Breast epithelium (tissue), 4 donors: ENCODE measurements around the gene ZNF620. TPM values are rescaled to one million over a fixed set of nuclear protein-coding genes. Genes with fewer than 3 reads are reported as not detected.

Source experiments
- DNase-seq, 2 donors: peaks; one replicate each; pipeline ENCODE4 v3.0.0-alpha.2; 2019; ENCODE audit warnings: low spot score in 2 of 2
- H3K27ac ChIP-seq, 2 donors: fragments of 200-600 bp; sonication (generic) in 1 of 2; one replicate each; pipeline ENCODE4 v1.5.1; 2016 to 2019; ENCODE audit warnings: mild to moderate bottlenecking in 1 of 2
- H3K27me3 ChIP-seq, 2 donors: fragments of 200-600 bp; sonication (generic) in 1 of 2; one replicate each; pipeline versions ENCODE4 v1.5.1 to v1.6.0; 2017 to 2019; ENCODE audit warnings: control low read depth in 1 of 2, mild to moderate bottlenecking in 1 of 2
- H3K36me3 ChIP-seq: fragments of 200-600 bp; one replicate; pipeline ENCODE4 v1.5.1; 2019
- H3K4me1 ChIP-seq, 2 donors: fragments of 200-600 bp; sonication (generic); one replicate each; pipeline ENCODE4 v1.5.1; 2016 to 2019; ENCODE audit warnings: control low read depth in 1 of 2
- H3K4me3 ChIP-seq, 3 donors: fragments of 200-600 bp; sonication (generic); 1 replicate in 2 of 3; 2 replicates in 1 of 3; pipeline ENCODE4 v1.5.1; 2016 to 2019; ENCODE audit warnings: mild to moderate bottlenecking in 3 of 3, moderate library complexity in 2 of 3
- H3K9me3 ChIP-seq, 2 donors: fragments of 200-600 bp; sonication (generic) in 1 of 2; one replicate each; pipeline ENCODE4 v1.5.1; 2016 to 2019; ENCODE audit warnings: control low read depth in 1 of 2
- CTCF ChIP-seq, 3 donors: fragments of 450-650 bp; IDR thresholded peaks; one replicate each; pipeline ENCODE4 v1.5.1; 2016 to 2017; ENCODE audit warnings: antibody characterized with exemption in 3 of 3, mild to moderate bottlenecking in 3 of 3, moderate library complexity in 3 of 3
- POLR2A ChIP-seq: fragments of 450-650 bp; IDR thresholded peaks from one replicate; pipeline ENCODE4 v1.6.1; 2016; ENCODE audit warnings: antibody characterized with exemption, mild to moderate bottlenecking, moderate library complexity
- POLR2AphosphoS5 ChIP-seq, 3 donors: sonication (generic); formaldehyde crosslinking; IDR thresholded peaks; one replicate each; pipeline ENCODE4 v1.6.1; 2017; ENCODE audit warnings: antibody characterized with exemption in 3 of 3
- intact Hi-C: fragments of 100-400 bp; cut with DNase I; formaldehyde crosslinking; loops from one replicate; pipeline ENCODE4 v1.15.1; 2023; ENCODE audit warnings: low total_unique reads
- total RNA-seq, 3 donors: library from RNA; depleted of rRNA; stranded (reverse); fragments of >200 nt; gene quantifications; one replicate each; pipeline ENCODE4 v1.1.0, GENCODE V29; 2016

ZNF620 gene
- total RNA-seq, 3 donors from 2014 or later: 0.96 to 6.2 (median 4.1) TPM

DNA sequence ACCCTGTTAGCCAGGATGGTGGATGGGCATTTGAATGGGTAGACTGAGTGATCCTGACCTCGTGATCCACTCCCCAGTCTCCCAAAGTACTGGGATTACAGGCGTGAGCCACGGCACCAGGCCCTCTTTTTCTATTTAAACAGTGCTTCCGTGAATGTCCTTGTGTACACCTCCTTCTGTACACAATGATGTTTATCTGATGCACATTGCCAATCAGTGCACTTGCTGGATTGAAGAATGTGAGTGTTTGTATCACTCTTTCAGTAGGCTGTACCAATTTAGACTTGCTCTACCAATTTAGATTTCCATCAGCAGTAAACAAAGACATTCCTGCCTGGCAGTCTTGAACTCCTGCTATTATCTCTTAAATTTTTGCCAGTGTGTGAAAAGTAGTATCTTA is 37.8 kb upstream of the ZNF620 start:
- intact Hi-C loops: no loop called here
- Histone ChIP-seq H3K4me3 (no peak overlapping the region), H3K9me3 (no peaks in the 10 kb centered on the region), H3K4me1 (no peaks in the 10 kb centered on the region), H3K27ac (peak overlapping the region in 1 of 2 donors; percentile 21), H3K27me3 (no peaks in the 10 kb centered on the region), H3K36me3 (peaks cover 2% of the 10 kb centered on the region)
- TF ChIP-seq CTCF (IDR thresholded peaks at IDR 0.05) (no peak), POLR2AphosphoS5 (IDR thresholded peaks at IDR 0.05) (no peak), POLR2A (no peak)
- no peak for DNase-seq

DNA sequence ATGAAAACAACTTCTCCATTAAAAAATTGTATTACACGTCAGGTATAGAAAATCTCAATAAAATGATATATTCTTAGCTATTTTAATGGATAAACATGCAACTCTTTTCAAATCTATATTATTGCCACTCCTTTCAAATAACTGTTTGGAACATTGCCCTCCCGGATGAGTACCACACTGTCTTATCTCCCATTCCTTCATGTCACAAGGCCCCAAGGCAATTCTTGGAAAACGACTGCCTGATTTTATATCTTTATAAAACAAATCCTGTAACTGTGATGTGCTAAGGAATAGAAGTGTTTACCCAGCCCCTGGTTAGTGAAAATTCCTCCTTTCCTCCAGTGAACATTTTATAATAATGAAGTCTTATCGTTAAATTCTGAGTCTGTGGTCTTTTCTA is 35.1 kb upstream of the ZNF620 start:
- Histone ChIP-seq H3K36me3 (no peaks in the 10 kb centered on the region), H3K27ac (no peak overlapping the region), H3K4me1 (no peaks in the 10 kb centered on the region), H3K4me3 (no peak overlapping the region), H3K9me3 (no peaks in the 10 kb centered on the region), H3K27me3 (no peaks in the 10 kb centered on the region)
- TF ChIP-seq POLR2AphosphoS5 (IDR thresholded peaks at IDR 0.05) (no peak), CTCF (IDR thresholded peaks at IDR 0.05) (no peak), POLR2A (no peak)
- intact Hi-C loops: no loop called here
- no peak for DNase-seq

GRCh38 chr3:40476478-40477470 is 29.1 kb upstream of the ZNF620 start, which contains the start of gene ZNF619:
ZNF619 (plus strand) TSS chr3:40477122; CDS start chr3:40477980, 858 bp downstream.
- Histone ChIP-seq H3K36me3 (no peaks in the 10 kb centered on the region), H3K9me3 (no peaks in the 10 kb centered on the region), H3K27ac (peak within 1 kb of the TSS; percentile 78 to 79), H3K27me3 (no peaks in the 10 kb centered on the region), H3K4me3 (peak within 1 kb of the TSS; percentile 84 to 97 (median 89)), H3K4me1 (no peaks in the 10 kb centered on the region)
- intact Hi-C loops: no loop called here
- peak; percentile 53 to 74 for DNase-seq
- no peak for TF ChIP-seq POLR2A

DNA sequence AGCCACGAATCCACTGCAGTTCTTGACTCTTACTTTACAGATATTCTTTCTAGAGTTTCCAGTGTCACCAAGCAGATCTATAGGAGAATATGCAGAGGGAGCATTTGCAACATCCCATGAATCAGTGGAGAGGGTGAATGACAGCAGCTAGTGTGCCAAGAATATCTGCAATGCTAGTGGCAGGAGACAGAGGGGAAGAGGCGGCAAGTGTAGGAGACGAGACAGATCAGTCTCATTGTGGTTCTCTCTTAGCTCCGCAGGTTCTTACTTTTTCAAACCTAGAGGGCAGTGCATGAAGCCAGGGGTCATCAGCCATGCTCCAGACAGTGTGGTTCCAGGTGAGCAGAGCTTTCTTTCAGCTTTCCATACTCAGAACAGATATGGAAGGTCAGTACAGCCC is 28.2 kb upstream of the ZNF620 start:
- Histone ChIP-seq H3K36me3 (no peaks in the 10 kb centered on the region), H3K4me3 (peak overlapping the region; percentile 84 to 97 (median 89)), H3K27ac (no peak overlapping the region), H3K9me3 (no peaks in the 10 kb centered on the region), H3K4me1 (no peaks in the 10 kb centered on the region), H3K27me3 (no peaks in the 10 kb centered on the region)
- no peak for DNase-seq
- intact Hi-C loops: no loop called here
- no peak for TF ChIP-seq POLR2AphosphoS5 (IDR thresholded peaks at IDR 0.05)
- no peak for TF ChIP-seq CTCF (IDR thresholded peaks at IDR 0.05)
- TF ChIP-seq POLR2A: no peak

DNA sequence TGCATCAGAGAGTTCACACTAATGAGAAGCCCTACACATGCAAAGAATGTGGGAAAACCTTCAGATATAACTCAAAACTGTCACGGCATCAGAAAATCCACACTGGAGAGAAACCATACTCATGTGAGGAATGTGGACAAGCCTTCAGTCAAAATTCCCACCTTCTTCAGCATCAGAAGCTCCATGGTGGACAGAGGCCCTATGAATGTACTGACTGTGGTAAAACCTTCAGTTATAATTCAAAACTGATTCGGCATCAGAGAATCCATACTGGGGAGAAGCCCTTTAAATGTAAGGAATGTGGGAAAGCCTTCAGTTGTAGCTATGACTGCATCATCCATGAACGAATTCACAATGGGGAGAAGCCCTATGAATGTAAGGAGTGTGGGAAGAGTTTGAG is 18.7 kb upstream of the ZNF620 start:
- no peaks in the 10 kb centered on the region for H3K27me3 ChIP-seq
- no peaks in the 10 kb centered on the region for H3K4me1 ChIP-seq
- H3K36me3 ChIP-seq: peaks cover 18% of the 10 kb centered on the region
- intact Hi-C loops: no loop called here
- no peak for DNase-seq
- H3K4me3 ChIP-seq: no peak overlapping the region
- no peak overlapping the region for H3K27ac ChIP-seq
- TF ChIP-seq POLR2AphosphoS5 (IDR thresholded peaks at IDR 0.05) (no peak), POLR2A (no peak), CTCF (IDR thresholded peaks at IDR 0.05) (no peak)
- H3K9me3 ChIP-seq: peaks cover 23 to 28% of the 10 kb centered on the region in 2 donors
